HepG2 (cell line): ENCODE data around the gene FUCA2. TPM values are rescaled to one million over a fixed set of nuclear protein-coding genes. Genes with fewer than 3 reads are reported as not detected.

ENCODE experiments used
- ATAC-seq: fragments of 200-7000 bp; cut with Tn5 transposase; 3 replicates; pipeline ENCODE4 v1.9.1; 2020; ENCODE audit warnings: mild to moderate bottlenecking, moderate library complexity
- BruUV-seq: library from RNA; stranded (reverse); fragments of 400-500 nt; replicated peaks from 2 replicates; lab custom pipeline; 2021; lab: Mats Ljungman, UMichigan
- CTCF ChIA-PET: fragments of 300-600 bp; formaldehyde crosslinking; extraction: SDS; loops from one replicate; lab custom pipeline; 2021; ENCODE audit warnings: low total read pairs, inconsistent platforms, low intra/inter-chr PET ratio; lab: Yijun Ruan, JAX
- POLR2A ChIA-PET: fragments of 350-600 bp; sonication (Branson Sonifier 250); formaldehyde crosslinking; loops from one replicate; lab custom pipeline; 2020; ENCODE audit warnings: antibody characterized with exemption, inconsistent platforms; lab: Yijun Ruan, JAX
- DNase-seq: peaks from one replicate; pipeline ENCODE4 v3.0.0-alpha.2; 2015; ENCODE audit warnings: low spot score
- FAIRE-seq: peaks from 3 replicates; lab custom pipeline; 2011; peaks lifted over from hg19 to GRCh38; lab: Jason Lieb, UNC
- H2AFZ ChIP-seq: one replicate; pipeline ENCODE4 v1.6.1; 2011; ENCODE audit warnings: low read length, inconsistent platforms
- H3K27ac ChIP-seq: fragments of 300-600 bp; 3 replicates; pipeline ENCODE4 v1.8.0; 2011; ENCODE audit warnings: mixed run types, mild to moderate bottlenecking, mixed read lengths, low read length, inconsistent platforms; ENCODE audit not compliant: insufficient read depth; ENCODE audit errors: extremely low read length
- H3K27me3 ChIP-seq, 2 experiments: fragments of 200-600 bp in 1 of 2; 2 replicates in 1 of 2; 3 replicates in 1 of 2; pipeline versions ENCODE4 v1.6.0 to v1.8.0; 2011; ENCODE audit warnings: low read length in 2 of 2, mild to moderate bottlenecking in 2 of 2, moderate library complexity in 2 of 2, inconsistent platforms in 1 of 2; ENCODE audit not compliant: insufficient read depth in 2 of 2, control insufficient read depth in 1 of 2
- H3K36me3 ChIP-seq, 2 experiments: fragments of 200-600 bp in 1 of 2; replicated peaks in 1 of 2; 2 replicates in 1 of 2; 3 replicates in 1 of 2; pipeline versions ENCODE4 v1.5.1 to v1.8.0; 2011; ENCODE audit warnings: low read length in 2 of 2, inconsistent platforms in 1 of 2; ENCODE audit not compliant: insufficient read depth in 2 of 2, control insufficient read depth in 1 of 2
- H3K4me1 ChIP-seq: 2 replicates; pipeline ENCODE4 v1.5.1; 2012; ENCODE audit warnings: low read length, inconsistent platforms; ENCODE audit not compliant: insufficient read depth
- H3K4me2 ChIP-seq: 2 replicates; pipeline ENCODE4 v1.6.0; 2011; ENCODE audit warnings: low read depth, low read length, inconsistent platforms
- H3K4me3 ChIP-seq, 3 experiments: fragments of 200-600 bp in 1 of 3; sonication (generic), shearing (Covaris generic) in 1 of 3; replicated peaks in 1 of 3; 2 replicates each; pipeline ENCODE4 v1.5.1; 2011 to 2016; ENCODE audit warnings: low read length in 3 of 3, inconsistent platforms in 2 of 3, low read depth in 2 of 3, mild to moderate bottlenecking in 2 of 3, control low read depth in 1 of 3, mixed read lengths in 1 of 3; ENCODE audit not compliant: insufficient read depth in 1 of 3
- H3K79me2 ChIP-seq: one replicate; pipeline ENCODE4 v1.6.1; 2011; ENCODE audit warnings: low read length, inconsistent platforms; ENCODE audit not compliant: insufficient read depth
- H3K9ac ChIP-seq: 2 replicates; pipeline ENCODE4 v1.6.0; 2011; ENCODE audit warnings: mild to moderate bottlenecking, low read depth, low read length, inconsistent platforms; ENCODE audit not compliant: insufficient read depth
- H3K9me3 ChIP-seq: 2 replicates; pipeline ENCODE4 v1.5.1; 2012; ENCODE audit warnings: mild to moderate bottlenecking, low read length
- H4K20me1 ChIP-seq: 2 replicates; pipeline ENCODE4 v1.6.0; 2011; ENCODE audit warnings: inconsistent platforms, mild to moderate bottlenecking, low read length, moderate library complexity; ENCODE audit not compliant: insufficient read depth
- ARID2 ChIP-seq: sonication (generic); formaldehyde crosslinking; IDR thresholded peaks from 2 replicates; pipeline ENCODE4 v1.8.1; 2022; ENCODE audit warnings: mild to moderate bottlenecking, missing genetic modification reagents, borderline replicate concordance
- CBX1 ChIP-seq: IDR thresholded peaks from one replicate; pipeline ENCODE4 v1.6.1; 2016; ENCODE audit warnings: antibody characterized with exemption, low read depth
- EEA1 ChIP-seq: sonication (generic); formaldehyde crosslinking; IDR thresholded peaks from 2 replicates; pipeline ENCODE4 v1.5.1; 2020; ENCODE audit warnings: mild to moderate bottlenecking, missing genetic modification reagents, borderline replicate concordance
- KDM2A ChIP-seq: sonication (generic); formaldehyde crosslinking; IDR thresholded peaks from 2 replicates; pipeline ENCODE4 v1.4.0; 2020; ENCODE audit warnings: low read depth, missing genetic modification reagents, borderline replicate concordance
- KDM4B ChIP-seq: sonication (generic); formaldehyde crosslinking; IDR thresholded peaks from 2 replicates; pipeline ENCODE4 v1.4.0; 2020; ENCODE audit warnings: missing genetic modification reagents
- NFE2L2 ChIP-seq: fragments of 150-350 bp; IDR thresholded peaks from 2 replicates; pipeline ENCODE4 v1.6.1; 2014; ENCODE audit warnings: low read length
- NFRKB ChIP-seq: fragments of 450-650 bp; IDR thresholded peaks from 2 replicates; pipeline ENCODE4 v1.6.1; 2017
- RBAK ChIP-seq: sonication (generic); formaldehyde crosslinking; IDR thresholded peaks from 2 replicates; pipeline ENCODE4 v1.5.1; 2020; ENCODE audit warnings: mild to moderate bottlenecking, missing genetic modification reagents
- REL ChIP-seq: sonication (generic); formaldehyde crosslinking; conservative IDR thresholded peaks from 2 replicates; pipeline ENCODE4 v1.8.0; 2022; ENCODE audit warnings: mild to moderate bottlenecking, missing genetic modification reagents, moderate library complexity
- SRSF9 ChIP-seq: fragments of 200-400 bp; formaldehyde crosslinking; IDR thresholded peaks from 2 replicates; pipeline ENCODE4 v1.6.1; 2018; ENCODE audit warnings: borderline replicate concordance, mild to moderate bottlenecking, low read depth, low read length; ENCODE audit not compliant: insufficient read depth, poor library complexity, severe bottlenecking
- TAF15 ChIP-seq: fragments of 200-400 bp; formaldehyde crosslinking; IDR thresholded peaks from one replicate; pipeline ENCODE4 v1.6.1; 2018; ENCODE audit warnings: mild to moderate bottlenecking, low read depth, low read length; ENCODE audit not compliant: poor library complexity, severe bottlenecking
- TOPORS ChIP-seq: sonication (generic); formaldehyde crosslinking; IDR thresholded peaks from 2 replicates; pipeline ENCODE4 v1.8.0; 2023; ENCODE audit warnings: mild to moderate bottlenecking, missing genetic modification reagents
- TP53 ChIP-seq: sonication (generic); formaldehyde crosslinking; conservative IDR thresholded peaks from 2 replicates; pipeline ENCODE4 v1.4.0; 2020; ENCODE audit warnings: missing genetic modification reagents
- ZBTB21 ChIP-seq: sonication (generic); formaldehyde crosslinking; IDR thresholded peaks from 2 replicates; pipeline ENCODE4 v1.4.0; 2020; ENCODE audit warnings: missing genetic modification reagents
- ZBTB38 ChIP-seq: sonication (generic); formaldehyde crosslinking; IDR thresholded peaks from 2 replicates; pipeline ENCODE4 v1.5.1; 2020; ENCODE audit warnings: mild to moderate bottlenecking, missing genetic modification reagents
- ZFP82 ChIP-seq: sonication (generic); formaldehyde crosslinking; IDR thresholded peaks from 2 replicates; pipeline ENCODE4 v1.5.1; 2020; ENCODE audit warnings: mild to moderate bottlenecking, missing genetic modification reagents, borderline replicate concordance
- ZNF329 ChIP-seq: sonication (generic); formaldehyde crosslinking; IDR thresholded peaks from 2 replicates; pipeline ENCODE4 v1.9.0; 2021; ENCODE audit warnings: low read depth, mild to moderate bottlenecking, missing genetic modification reagents
- ZNF552 ChIP-seq: sonication (generic); formaldehyde crosslinking; IDR thresholded peaks from 2 replicates; pipeline ENCODE4 v1.9.0; 2022; ENCODE audit warnings: missing genetic modification reagents, mild to moderate bottlenecking, borderline replicate concordance
- ZNF569 ChIP-seq: sonication (generic); formaldehyde crosslinking; IDR thresholded peaks from 2 replicates; pipeline ENCODE4 v1.5.0; 2020; ENCODE audit warnings: mild to moderate bottlenecking, missing genetic modification reagents, moderate library complexity, borderline replicate concordance
- ZNF703 ChIP-seq: sonication (generic); formaldehyde crosslinking; IDR thresholded peaks from 2 replicates; pipeline ENCODE4 v1.5.1; 2020; ENCODE audit warnings: missing genetic modification reagents, mild to moderate bottlenecking, moderate library complexity, borderline replicate concordance
- WGBS: methylation state at CpG from one replicate; pipeline ENCODE4 v1.1.6; 2017; ENCODE audit warnings: low lambda C conversion rate; 5-methylcytosine and 5-hydroxymethylcytosine counted together
- in situ Hi-C: cut with HindIII; loops from 2 replicates; pipeline ENCODE4 v1.10.0; 2017; ENCODE audit warnings: low pct_unique_long_range_greater_than_20kb; ENCODE audit not compliant: extremely low pct_ligation_motif_present
- intact Hi-C: fragments of 100-400 bp; cut with micrococcal nuclease; formaldehyde crosslinking; loops from one replicate; pipeline ENCODE4 v1.10.0; 2022; ENCODE audit not compliant: unreplicated experiment
- polyA plus RNA-seq, 8 experiments: library from polyadenylated mRNA; depleted of rRNA in 3 of 8; stranded (reverse) in 7 of 8; unstranded in 1 of 8; fragments of >200 nt; fragmentation: Illumina TruSeq in 4 of 8; extraction: Trizol in 4 of 8; gene quantifications; 2 replicates each; pipeline versions ENCODE4 v1.2.1 to v1.2.3, GENCODE V29; 2011 to 2016; ENCODE audit warnings: low read depth in 4 of 8, missing spikeins in 1 of 8, mixed read lengths in 1 of 8; ENCODE audit not compliant: insufficient read depth in 1 of 8
- total RNA-seq, 5 experiments: library from RNA; depleted of rRNA; stranded (reverse); fragments of >200 nt; fragmentation: Illumina TruSeq; extraction: Trizol; gene quantifications; 2 replicates each; pipeline ENCODE4 v1.2.3, GENCODE V29; 2016; ENCODE audit warnings: low read depth in 1 of 5

Gene FUCA2
- total and polyA plus RNA-seq, 2 of the 13 experiments (the other 11 are each of a cell fraction or from before 2014, with no cell fraction given): 87.4 to 144 TPM

- in situ Hi-C loops: no loop called here
- BruUV-seq: no TSS peak
- no peaks in the 10 kb centered on the region; the same call in 1 of the 2 replicates for H4K20me1 ChIP-seq
- ChIA-PET CTCF (no interaction called here), POLR2A (no interaction called here)
- peaks cover 37% of the 10 kb centered on the region for H3K4me1 ChIP-seq
- peaks cover 24 to 60% of the 10 kb centered on the region in 2 experiments for H3K36me3 ChIP-seq
- no peak for ATAC-seq
- no peaks in the 10 kb centered on the region for H3K9me3 ChIP-seq
- intact Hi-C loops: no loop called here
- no peaks in the 10 kb centered on the region for H3K27me3 ChIP-seq
- DNase-seq: no peak
- H3K79me2 ChIP-seq: peaks cover 32% of the 10 kb centered on the region
- no peak for FAIRE-seq
- TF ChIP-seq KDM2A (no peak), ZNF552 (no peak), ZNF569 (CRISPR knock-in tag) (no peak), CBX1 (no peak), ZNF703 (CRISPR knock-in tag) (no peak), ARID2 (no peak), EEA1 (CRISPR knock-in tag) (no peak), NFE2L2 (no peak), TAF15 (no peak), REL (CRISPR knock-in tag) (no peak), ZNF329 (no peak), SRSF9 (no peak), RBAK (CRISPR knock-in tag) (no peak), TP53 (no peak), NFRKB (no peak), ZBTB38 (no peak), ZFP82 (no peak), KDM4B (CRISPR knock-in tag) (no peak), TOPORS (CRISPR knock-in tag) (no peak), ZBTB21 (CRISPR knock-in tag) (no peak)
- no peak overlapping the region for H3K9ac ChIP-seq
- H3K4me3 ChIP-seq: no peak overlapping the region
- WGBS: 98% methylated on average over 6 of the region's 6 CpGs
- no peak overlapping the region for H3K27ac ChIP-seq
- H2AFZ ChIP-seq: no peak overlapping the region
- H3K4me2 ChIP-seq: no peak overlapping the region
These were observed 5.3 kb downstream of the FUCA2 start for GRCh38 chr6:143506199-143506598.
